Stimulated activated CD4-positive, alpha-beta T cell treated with anti-CD3 and anti-CD28 coated beads, Interleukin-2, amount 100 ng/mL, for 48 hours (primary cell): Measurements from ENCODE around the gene GDF11.

ENCODE experiments used
- DNase-seq, 2 donors: peaks; one replicate each; pipeline ENCODE4 v3.0.0-alpha.2; 2020

Gene GDF11

GRCh38 chr12:55707841-55708694 lies 34.9 kb upstream of the GDF11 start, which contains the start of gene ITGA7:
Gene ITGA7 (minus strand): TSS chr12:55707904. CDS start chr12:55707682, 222 bp downstream.
- peak; percentile 51 to 60 for DNase-seq

- no peak for DNase-seq
Measured at GRCh38 chr12:55708695-55709233, 34.2 kb upstream of the GDF11 start.

- no peak for DNase-seq
Measured at GRCh38 chr12:55711786-55712553, 31.0 kb upstream of the GDF11 start.

- DNase-seq = no peak
Measured at GRCh38 chr12:55712700-55713415, 30.1 kb upstream of the GDF11 start.

GRCh38 chr12:55713721-55714120 lies 29.2 kb upstream of the GDF11 start:
- DNase-seq = no peak

GRCh38 chr12:55715169-55715764 lies 27.7 kb upstream of the GDF11 start:
- no peak for DNase-seq

GRCh38 chr12:55715833-55716581 lies 26.9 kb upstream of the GDF11 start, which contains the start of gene BLOC1S1:
Gene BLOC1S1 (plus strand): TSS chr12:55716046. CDS start chr12:55716052, 6 bp downstream.
- DNase-seq = peak; percentile 94 to 97

- DNase-seq = no peak
Measured at GRCh38 chr12:55716582-55716957, 26.4 kb upstream of the GDF11 start.

GRCh38 chr12:55717011-55718007 lies 25.6 kb upstream of the GDF11 start:
- no peak for DNase-seq

- DNase-seq = no peak
Measured at GRCh38 chr12:55718015-55718414, 24.9 kb upstream of the GDF11 start.

- no peak for DNase-seq
Measured at GRCh38 chr12:55718624-55719275, 24.2 kb upstream of the GDF11 start.

GRCh38 chr12:55719371-55719770 lies 23.6 kb upstream of the GDF11 start:
- DNase-seq = no peak

- no peak for DNase-seq
Measured at GRCh38 chr12:55720071-55720564, 22.8 kb upstream of the GDF11 start, which contains the start of gene RDH5. Gene RDH5 (plus strand): TSS chr12:55720393. CDS start chr12:55721185, 792 bp downstream.

- no peak for DNase-seq
Measured at GRCh38 chr12:55720894-55721444, 22.0 kb upstream of the GDF11 start.

GRCh38 chr12:55721601-55722213 lies 21.2 kb upstream of the GDF11 start:
- no peak for DNase-seq

- no peak for DNase-seq
Measured at GRCh38 chr12:55722948-55723347, 20.0 kb upstream of the GDF11 start.

- DNase-seq = no peak
Measured at GRCh38 chr12:55723516-55724225, 19.3 kb upstream of the GDF11 start.
